Erythroblast (primary cell): ENCODE data around the gene BMP7.

Experiments used
- GATA1 ChIP-seq: IDR thresholded peaks from 2 replicates; pipeline ENCODE4 v1.6.1; 2011; ENCODE audit warnings: low read depth, mild to moderate bottlenecking, control low read depth, low read length, moderate library complexity
- POLR2A ChIP-seq: IDR thresholded peaks from 2 replicates; pipeline ENCODE4 v1.6.1; 2011; ENCODE audit warnings: mild to moderate bottlenecking, low read length

- TF ChIP-seq POLR2A (no peak), GATA1 (no peak)
Observed at GRCh38 chr20:57289391-57290177, 23.1 kb upstream of the BMP7 start.
